ENCODE results near the gene TIMM23B.
"Not testable (repeated sequence)": the region's sequence is repeated elsewhere in the genome, so short reads cannot be mapped to it uniquely, and the experiment has no call there.

DNA sequence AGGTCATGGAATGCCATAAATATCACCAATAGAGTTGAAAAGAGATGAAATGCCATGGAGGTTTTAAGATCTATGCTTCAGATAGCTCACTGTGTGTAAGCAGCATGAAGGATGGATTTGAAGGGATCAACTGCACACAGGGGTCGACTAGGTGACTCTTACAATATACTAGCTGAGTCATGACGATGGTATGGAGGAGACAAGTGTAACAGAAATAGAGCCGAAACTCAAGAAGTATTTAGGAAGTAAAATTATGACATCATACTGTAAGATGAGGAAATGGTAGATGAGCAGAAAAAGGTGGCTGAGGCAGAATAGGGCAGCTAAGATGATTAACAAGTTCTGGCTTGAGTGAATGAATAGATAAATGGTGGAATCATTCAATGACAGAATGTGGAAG lies 38.0 kb upstream of the TIMM23B start:
- TF ChIP-seq, protein P1, sequence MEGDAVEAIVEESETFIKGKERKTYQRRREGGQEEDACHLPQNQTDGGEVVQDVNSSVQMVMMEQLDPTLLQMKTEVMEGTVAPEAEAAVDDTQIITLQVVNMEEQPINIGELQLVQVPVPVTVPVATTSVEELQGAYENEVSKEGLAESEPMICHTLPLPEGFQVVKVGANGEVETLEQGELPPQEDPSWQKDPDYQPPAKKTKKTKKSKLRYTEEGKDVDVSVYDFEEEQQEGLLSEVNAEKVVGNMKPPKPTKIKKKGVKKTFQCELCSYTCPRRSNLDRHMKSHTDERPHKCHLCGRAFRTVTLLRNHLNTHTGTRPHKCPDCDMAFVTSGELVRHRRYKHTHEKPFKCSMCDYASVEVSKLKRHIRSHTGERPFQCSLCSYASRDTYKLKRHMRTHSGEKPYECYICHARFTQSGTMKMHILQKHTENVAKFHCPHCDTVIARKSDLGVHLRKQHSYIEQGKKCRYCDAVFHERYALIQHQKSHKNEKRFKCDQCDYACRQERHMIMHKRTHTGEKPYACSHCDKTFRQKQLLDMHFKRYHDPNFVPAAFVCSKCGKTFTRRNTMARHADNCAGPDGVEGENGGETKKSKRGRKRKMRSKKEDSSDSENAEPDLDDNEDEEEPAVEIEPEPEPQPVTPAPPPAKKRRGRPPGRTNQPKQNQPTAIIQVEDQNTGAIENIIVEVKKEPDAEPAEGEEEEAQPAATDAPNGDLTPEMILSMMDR (IDR thresholded peaks at IDR 0.05 in 2 of 3, conservative IDR thresholded peaks at IDR 0.05 in 1 of 3; ENCODE audit: control insufficient read depth in 2 of 3, extremely low read depth in 1 of 3, insufficient read depth in 1 of 3, low read depth in 3 of 3, low read length in 3 of 3) = not testable (repeated sequence)
- not testable (repeated sequence) for TF ChIP-seq EZH2 (IDR thresholded peaks at IDR 0.05; ENCODE audit: borderline replicate concordance, control insufficient read depth, low read depth, low read length); TCF7 (IDR thresholded peaks at IDR 0.05; ENCODE audit: borderline replicate concordance); IKZF2 (IDR thresholded peaks at IDR 0.05); ATF7 (IDR thresholded peaks at IDR 0.05; ENCODE audit: low read depth); RCOR1 (conservative IDR thresholded peaks at IDR 0.05; ENCODE audit: low read depth, low read length); CEBPB (IDR thresholded peaks at IDR 0.05; ENCODE audit: borderline replicate concordance in 1 of 2, low read depth in 2 of 2, low read length in 2 of 2); JUND (IDR thresholded peaks at IDR 0.05; ENCODE audit: low read depth, low read length); FOXK2 (IDR thresholded peaks at IDR 0.05); HDAC2 (IDR thresholded peaks at IDR 0.05); NRF1 (conservative IDR thresholded peaks at IDR 0.05; ENCODE audit: low read depth, low read length)
- TF ChIP-seq, protein P2, sequence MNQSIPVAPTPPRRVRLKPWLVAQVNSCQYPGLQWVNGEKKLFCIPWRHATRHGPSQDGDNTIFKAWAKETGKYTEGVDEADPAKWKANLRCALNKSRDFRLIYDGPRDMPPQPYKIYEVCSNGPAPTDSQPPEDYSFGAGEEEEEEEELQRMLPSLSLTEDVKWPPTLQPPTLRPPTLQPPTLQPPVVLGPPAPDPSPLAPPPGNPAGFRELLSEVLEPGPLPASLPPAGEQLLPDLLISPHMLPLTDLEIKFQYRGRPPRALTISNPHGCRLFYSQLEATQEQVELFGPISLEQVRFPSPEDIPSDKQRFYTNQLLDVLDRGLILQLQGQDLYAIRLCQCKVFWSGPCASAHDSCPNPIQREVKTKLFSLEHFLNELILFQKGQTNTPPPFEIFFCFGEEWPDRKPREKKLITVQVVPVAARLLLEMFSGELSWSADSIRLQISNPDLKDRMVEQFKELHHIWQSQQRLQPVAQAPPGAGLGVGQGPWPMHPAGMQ (IDR thresholded peaks at IDR 0.05; ENCODE audit: borderline replicate concordance) = not testable (repeated sequence)
- TF ChIP-seq, protein P3, sequence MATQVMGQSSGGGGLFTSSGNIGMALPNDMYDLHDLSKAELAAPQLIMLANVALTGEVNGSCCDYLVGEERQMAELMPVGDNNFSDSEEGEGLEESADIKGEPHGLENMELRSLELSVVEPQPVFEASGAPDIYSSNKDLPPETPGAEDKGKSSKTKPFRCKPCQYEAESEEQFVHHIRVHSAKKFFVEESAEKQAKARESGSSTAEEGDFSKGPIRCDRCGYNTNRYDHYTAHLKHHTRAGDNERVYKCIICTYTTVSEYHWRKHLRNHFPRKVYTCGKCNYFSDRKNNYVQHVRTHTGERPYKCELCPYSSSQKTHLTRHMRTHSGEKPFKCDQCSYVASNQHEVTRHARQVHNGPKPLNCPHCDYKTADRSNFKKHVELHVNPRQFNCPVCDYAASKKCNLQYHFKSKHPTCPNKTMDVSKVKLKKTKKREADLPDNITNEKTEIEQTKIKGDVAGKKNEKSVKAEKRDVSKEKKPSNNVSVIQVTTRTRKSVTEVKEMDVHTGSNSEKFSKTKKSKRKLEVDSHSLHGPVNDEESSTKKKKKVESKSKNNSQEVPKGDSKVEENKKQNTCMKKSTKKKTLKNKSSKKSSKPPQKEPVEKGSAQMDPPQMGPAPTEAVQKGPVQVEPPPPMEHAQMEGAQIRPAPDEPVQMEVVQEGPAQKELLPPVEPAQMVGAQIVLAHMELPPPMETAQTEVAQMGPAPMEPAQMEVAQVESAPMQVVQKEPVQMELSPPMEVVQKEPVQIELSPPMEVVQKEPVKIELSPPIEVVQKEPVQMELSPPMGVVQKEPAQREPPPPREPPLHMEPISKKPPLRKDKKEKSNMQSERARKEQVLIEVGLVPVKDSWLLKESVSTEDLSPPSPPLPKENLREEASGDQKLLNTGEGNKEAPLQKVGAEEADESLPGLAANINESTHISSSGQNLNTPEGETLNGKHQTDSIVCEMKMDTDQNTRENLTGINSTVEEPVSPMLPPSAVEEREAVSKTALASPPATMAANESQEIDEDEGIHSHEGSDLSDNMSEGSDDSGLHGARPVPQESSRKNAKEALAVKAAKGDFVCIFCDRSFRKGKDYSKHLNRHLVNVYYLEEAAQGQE (IDR thresholded peaks at IDR 0.05; ENCODE audit: low read depth, low read length) = not testable (repeated sequence)
- TF ChIP-seq, protein P4, sequence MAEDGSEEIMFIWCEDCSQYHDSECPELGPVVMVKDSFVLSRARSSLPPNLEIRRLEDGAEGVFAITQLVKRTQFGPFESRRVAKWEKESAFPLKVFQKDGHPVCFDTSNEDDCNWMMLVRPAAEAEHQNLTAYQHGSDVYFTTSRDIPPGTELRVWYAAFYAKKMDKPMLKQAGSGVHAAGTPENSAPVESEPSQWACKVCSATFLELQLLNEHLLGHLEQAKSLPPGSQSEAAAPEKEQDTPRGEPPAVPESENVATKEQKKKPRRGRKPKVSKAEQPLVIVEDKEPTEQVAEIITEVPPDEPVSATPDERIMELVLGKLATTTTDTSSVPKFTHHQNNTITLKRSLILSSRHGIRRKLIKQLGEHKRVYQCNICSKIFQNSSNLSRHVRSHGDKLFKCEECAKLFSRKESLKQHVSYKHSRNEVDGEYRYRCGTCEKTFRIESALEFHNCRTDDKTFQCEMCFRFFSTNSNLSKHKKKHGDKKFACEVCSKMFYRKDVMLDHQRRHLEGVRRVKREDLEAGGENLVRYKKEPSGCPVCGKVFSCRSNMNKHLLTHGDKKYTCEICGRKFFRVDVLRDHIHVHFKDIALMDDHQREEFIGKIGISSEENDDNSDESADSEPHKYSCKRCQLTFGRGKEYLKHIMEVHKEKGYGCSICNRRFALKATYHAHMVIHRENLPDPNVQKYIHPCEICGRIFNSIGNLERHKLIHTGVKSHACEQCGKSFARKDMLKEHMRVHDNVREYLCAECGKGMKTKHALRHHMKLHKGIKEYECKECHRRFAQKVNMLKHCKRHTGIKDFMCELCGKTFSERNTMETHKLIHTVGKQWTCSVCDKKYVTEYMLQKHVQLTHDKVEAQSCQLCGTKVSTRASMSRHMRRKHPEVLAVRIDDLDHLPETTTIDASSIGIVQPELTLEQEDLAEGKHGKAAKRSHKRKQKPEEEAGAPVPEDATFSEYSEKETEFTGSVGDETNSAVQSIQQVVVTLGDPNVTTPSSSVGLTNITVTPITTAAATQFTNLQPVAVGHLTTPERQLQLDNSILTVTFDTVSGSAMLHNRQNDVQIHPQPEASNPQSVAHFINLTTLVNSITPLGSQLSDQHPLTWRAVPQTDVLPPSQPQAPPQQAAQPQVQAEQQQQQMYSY (CRISPR knock-in tag; IDR thresholded peaks at IDR 0.05) = not testable (repeated sequence)

Measured in GM12878 (cell line).